NT2/D1 (cell line): ENCODE results near the gene CLEC5A.

Experiments used
- SUZ12 ChIP-seq: IDR thresholded peaks from 2 replicates; pipeline ENCODE4 v1.6.1; 2011; ENCODE audit not compliant: insufficient read length, insufficient read depth; ENCODE audit errors: extremely low read depth
- YY1 ChIP-seq: IDR thresholded peaks from 2 replicates; pipeline ENCODE4 v1.6.1; 2011; ENCODE audit not compliant: insufficient read length, insufficient read depth
- ZNF274 ChIP-seq: IDR thresholded peaks from 2 replicates; pipeline ENCODE4 v1.6.1; 2011; ENCODE audit warnings: mild to moderate bottlenecking, low read depth, low read length

GRCh38 chr7:141973673-141974072 is 26.9 kb upstream of the CLEC5A start, which contains the start of gene TAS2R38:
- no peak for TF ChIP-seq YY1
- no peak for TF ChIP-seq SUZ12
- TF ChIP-seq ZNF274: no peak
